IMR-90 (cell line): ENCODE measurements around the gene C1QTNF7. TPM values are rescaled to one million over a fixed set of nuclear protein-coding genes. Genes with fewer than 3 reads are reported as not detected.

Experiments
- ATAC-seq: fragments of 200-7000 bp; cut with Tn5 transposase; 2 replicates; pipeline ENCODE4 v1.9.1; 2020; ENCODE audit warnings: low read depth, mild to moderate bottlenecking, moderate library complexity
- BruUV-seq: library from RNA; stranded (reverse); fragments of 400-500 nt; replicated peaks from 2 replicates; lab custom pipeline; 2021; lab: Mats Ljungman, UMichigan
- CTCF ChIA-PET: fragments of 300-600 bp; formaldehyde crosslinking; extraction: SDS; loops from one replicate; lab custom pipeline; 2021; ENCODE audit warnings: antibody characterized with exemption; lab: Yijun Ruan, JAX
- POLR2A ChIA-PET: fragments of 300-600 bp; sonication (Branson Sonifier 250); formaldehyde crosslinking; loops from one replicate; lab custom pipeline; 2022; ENCODE audit warnings: antibody characterized with exemption; ENCODE audit not compliant: unreplicated experiment; lab: Charles Lee
- DNase-seq: peaks from one replicate; pipeline ENCODE4 v3.0.0; 2013
- H2AFZ ChIP-seq: replicated peaks from 2 replicates; pipeline ENCODE3; 2013; ENCODE audit warnings: low read length, mild to moderate bottlenecking; ENCODE audit not compliant: poor library complexity
- H2AK5ac ChIP-seq: 2 replicates; pipeline ENCODE4 v1.6.1; 2013; ENCODE audit warnings: low read depth, low read length, inconsistent platforms
- H2AK9ac ChIP-seq: replicated peaks from 2 replicates; pipeline ENCODE3; 2013; ENCODE audit warnings: mild to moderate bottlenecking, low read depth, low read length, moderate library complexity; ENCODE audit not compliant: poor library complexity
- H2BK120ac ChIP-seq: 2 replicates; pipeline ENCODE4 v1.6.1; 2013; ENCODE audit warnings: low read depth, low read length, inconsistent platforms
- H2BK15ac ChIP-seq: 3 replicates; pipeline ENCODE4 v1.6.1; 2013; ENCODE audit warnings: low read depth, low read length, inconsistent platforms
- H2BK20ac ChIP-seq: 2 replicates; pipeline ENCODE4 v1.6.1; 2013; ENCODE audit warnings: low read depth, mild to moderate bottlenecking, inconsistent platforms, low read length, moderate library complexity
- H2BK5ac ChIP-seq: 2 replicates; pipeline ENCODE4 v1.6.1; 2013; ENCODE audit warnings: mild to moderate bottlenecking, low read depth, low read length, inconsistent platforms; ENCODE audit not compliant: poor library complexity, severe bottlenecking
- H3K14ac ChIP-seq: replicated peaks from 2 replicates; pipeline ENCODE4 v1.6.1; 2013; ENCODE audit warnings: low read depth, low read length, inconsistent platforms
- H3K18ac ChIP-seq: 2 replicates; pipeline ENCODE4 v1.6.1; 2013; ENCODE audit warnings: low read depth, low read length, control low read depth
- H3K23ac ChIP-seq: 2 replicates; pipeline ENCODE4 v1.6.1; 2013; ENCODE audit warnings: low read depth, low read length, inconsistent platforms
- H3K27ac ChIP-seq: 2 replicates; pipeline ENCODE4 v1.5.1; 2013; ENCODE audit warnings: mild to moderate bottlenecking, control low read depth, low read length; ENCODE audit not compliant: insufficient read depth
- H3K27me3 ChIP-seq: 2 replicates; pipeline ENCODE4 v1.6.1; 2013; ENCODE audit warnings: low read length; ENCODE audit not compliant: control insufficient read depth, insufficient read depth
- H3K36me3 ChIP-seq: 2 replicates; pipeline ENCODE4 v1.6.1; 2013; ENCODE audit warnings: low read length, mixed read lengths; ENCODE audit not compliant: control insufficient read depth, insufficient read depth
- H3K4ac ChIP-seq: 2 replicates; pipeline ENCODE4 v1.6.1; 2013; ENCODE audit warnings: low read depth, low read length, inconsistent platforms
- H3K4me1 ChIP-seq: 2 replicates; pipeline ENCODE4 v1.6.1; 2013; ENCODE audit warnings: low read length, mixed read lengths; ENCODE audit not compliant: control insufficient read depth, insufficient read depth
- H3K4me2 ChIP-seq: 2 replicates; pipeline ENCODE4 v1.6.1; 2013; ENCODE audit warnings: low read depth, mild to moderate bottlenecking, control low read depth, low read length, moderate library complexity
- H3K4me3 ChIP-seq: 2 replicates; pipeline ENCODE4 v1.5.1; 2013; ENCODE audit warnings: low read depth, mild to moderate bottlenecking, control low read depth, low read length, moderate library complexity; ENCODE audit not compliant: insufficient read depth
- H3K56ac ChIP-seq: 2 replicates; pipeline ENCODE4 v1.6.1; 2013; ENCODE audit warnings: low read length, inconsistent platforms; ENCODE audit not compliant: insufficient read depth; ENCODE audit errors: extremely low read depth
- H3K79me1 ChIP-seq, 2 experiments: 2 replicates each; pipeline ENCODE4 v1.6.1; 2013; ENCODE audit warnings: low read length in 2 of 2, inconsistent platforms in 1 of 2, low read depth in 1 of 2
- H3K9ac ChIP-seq: 2 replicates; pipeline ENCODE4 v1.6.1; 2013; ENCODE audit warnings: low read depth, low read length, control low read depth
- H3K9me1 ChIP-seq: 2 replicates; pipeline ENCODE4 v1.6.1; 2013; ENCODE audit warnings: low read length, inconsistent platforms; ENCODE audit not compliant: insufficient read depth
- H3K9me3 ChIP-seq: 2 replicates; pipeline ENCODE4 v1.6.1; 2013; ENCODE audit warnings: low read length; ENCODE audit not compliant: control insufficient read depth, insufficient read depth
- H4K20me1 ChIP-seq: 2 replicates; pipeline ENCODE4 v1.6.1; 2013; ENCODE audit warnings: low read length, inconsistent platforms; ENCODE audit not compliant: insufficient read depth
- H4K5ac ChIP-seq: 2 replicates; pipeline ENCODE4 v1.6.1; 2013; ENCODE audit warnings: mild to moderate bottlenecking, low read depth, low read length, control low read depth
- H4K8ac ChIP-seq, 2 experiments: 2 replicates each; pipeline ENCODE4 v1.6.1; 2013; ENCODE audit warnings: low read depth in 2 of 2, low read length in 2 of 2, control low read depth in 1 of 2, inconsistent platforms in 1 of 2
- H4K91ac ChIP-seq: 2 replicates; pipeline ENCODE4 v1.6.1; 2013; ENCODE audit warnings: low read depth, low read length, inconsistent platforms; ENCODE audit not compliant: insufficient read depth
- CEBPB ChIP-seq: IDR thresholded peaks from 2 replicates; pipeline ENCODE4 v1.6.1; 2012; ENCODE audit warnings: low read depth, low read length, improper control_type of control experiment
- CHD1 ChIP-seq: IDR thresholded peaks from 2 replicates; pipeline ENCODE4 v1.6.1; 2012; ENCODE audit warnings: low read depth, low read length, improper control_type of control experiment
- CTCF ChIP-seq: conservative IDR thresholded peaks from 2 replicates; pipeline ENCODE4 v1.5.1; 2012; ENCODE audit warnings: mild to moderate bottlenecking, low read depth, low read length, improper control_type of control experiment
- ELK1 ChIP-seq: fragments of 150-350 bp; IDR thresholded peaks from 2 replicates; pipeline ENCODE4 v1.6.1; 2016; ENCODE audit warnings: low read depth, mild to moderate bottlenecking, low read length, moderate library complexity, borderline replicate concordance
- FOS ChIP-seq: fragments of 150-350 bp; IDR thresholded peaks from 2 replicates; pipeline ENCODE4 v1.6.1; 2016; ENCODE audit warnings: low read depth, low read length
- MAFK ChIP-seq: IDR thresholded peaks from 2 replicates; pipeline ENCODE4 v1.6.1; 2012; ENCODE audit warnings: low read depth, low read length, improper control_type of control experiment
- MAZ ChIP-seq: IDR thresholded peaks from 2 replicates; pipeline ENCODE4 v1.6.1; 2012; ENCODE audit warnings: low read depth, mild to moderate bottlenecking, low read length, improper control_type of control experiment, moderate library complexity, borderline replicate concordance
- NFE2L2 ChIP-seq: fragments of 150-350 bp; IDR thresholded peaks from 2 replicates; pipeline ENCODE4 v1.6.1; 2016; ENCODE audit warnings: low read depth, mild to moderate bottlenecking, low read length
- RAD21 ChIP-seq: IDR thresholded peaks from 2 replicates; pipeline ENCODE4 v1.6.1; 2012; ENCODE audit warnings: low read length, improper control_type of control experiment
- RCOR1 ChIP-seq: IDR thresholded peaks from 2 replicates; pipeline ENCODE4 v1.6.1; 2012; ENCODE audit warnings: mild to moderate bottlenecking, low read length, improper control_type of control experiment; ENCODE audit not compliant: insufficient replicate concordance
- RFX5 ChIP-seq: IDR thresholded peaks from 2 replicates; pipeline ENCODE4 v1.8.0; 2012; ENCODE audit warnings: low read depth, mild to moderate bottlenecking, low read length, moderate library complexity
- USF2 ChIP-seq: fragments of 150-350 bp; IDR thresholded peaks from 2 replicates; pipeline ENCODE4 v1.6.1; 2017; ENCODE audit warnings: mild to moderate bottlenecking, antibody characterized with exemption, low read length, low read depth
- WGBS, 2 experiments: methylation state at CpG; one replicate each; pipeline versions ENCODE4 v1.1.5 to v1.1.7; 2013; ENCODE audit warnings: missing lambda C conversion rate in 2 of 2; ENCODE audit not compliant: insufficient read length in 1 of 2; ENCODE audit errors: extremely low coverage in 2 of 2; 5-methylcytosine and 5-hydroxymethylcytosine counted together
- dilution Hi-C: fragments of 300-500 bp; cut with HindIII; formaldehyde crosslinking; loops from one replicate; pipeline ENCODE4 v1.14.3; 2018; ENCODE audit warnings: low sequenced_read_pairs; ENCODE audit not compliant: unreplicated experiment
- in situ Hi-C: fragments of 300-500 bp; cut with MboI; formaldehyde crosslinking; loops from 3 replicates; pipeline ENCODE4 v1.14.3; 2019; ENCODE audit warnings: low sequenced_read_pairs, inconsistent platforms, mixed read lengths
- intact Hi-C: fragments of 100-400 bp; cut with micrococcal nuclease; formaldehyde crosslinking; loops from 2 replicates; pipeline ENCODE4 v1.10.0; 2022
- polyA plus RNA-seq, 3 experiments: library from polyadenylated mRNA; depleted of rRNA; stranded (reverse); fragments of >200 nt; gene quantifications; 2 replicates each; pipeline ENCODE4 v1.2.3, GENCODE V29; 2012; ENCODE audit warnings: low replicate concordance in 1 of 3
- total RNA-seq: library from RNA; depleted of rRNA; stranded (reverse); fragments of >200 nt; gene quantifications from 2 replicates; pipeline ENCODE4 v1.2.3, GENCODE V29; 2012

Gene C1QTNF7
- total and polyA plus RNA-seq, 2 of the 4 experiments (the other 2 are of a cell fraction), result 0.12 to 0.18 TPM

- Histone ChIP-seq H2BK120ac (no peak overlapping the region), H4K8ac (no peak overlapping the region), H3K9me3 (no peaks in the 10 kb centered on the region), H2AK9ac (no peak overlapping the region), H2AK5ac (no peak overlapping the region), H3K4me1 (peaks cover 3% of the 10 kb centered on the region; the same call in 1 of the 2 replicates), H3K9me1 (no peaks in the 10 kb centered on the region), H2AFZ (no peak overlapping the region), H3K56ac (no peak overlapping the region), H2BK20ac (no peak overlapping the region), H3K27ac (no peak overlapping the region), H3K23ac (no peak overlapping the region), H3K4me3 (no peak overlapping the region), H3K18ac (no peak overlapping the region), H4K91ac (no peak overlapping the region), H3K79me1 (no peaks in the 10 kb centered on the region), H3K4me2 (no peak overlapping the region), H3K14ac (no peak overlapping the region), H4K20me1 (no peaks in the 10 kb centered on the region), H3K4ac (no peak overlapping the region), H4K5ac (no peak overlapping the region), H3K36me3 (no peaks in the 10 kb centered on the region), H2BK15ac (no peak overlapping the region), H2BK5ac (no peak overlapping the region), H3K9ac (no peak overlapping the region), H3K27me3 (no peaks in the 10 kb centered on the region)
- BruUV-seq, result no TSS peak
- intact Hi-C loops (no loop called here), in situ Hi-C loops (no loop called here), dilution Hi-C loops (no loop called here)
- POLR2A ChIA-PET, result no interaction called here
- CTCF ChIA-PET, result interaction anchor here (0.7 to 1.2 kb wide), 2 partner anchors 8 to 835 kb away, joined by 3 to 4 read pairs; no protein-coding TSS in a partner anchor
- WGBS, 2 experiments, result no CpG with 5 or more reads among the region's 1 CpG
- TF ChIP-seq RCOR1, result no peak
- no peak for TF ChIP-seq CEBPB
- no peak for TF ChIP-seq FOS
- no peak for TF ChIP-seq RFX5
- no peak for TF ChIP-seq CTCF
- TF ChIP-seq MAZ, result no peak
- no peak for TF ChIP-seq RAD21
- no peak for TF ChIP-seq NFE2L2
- TF ChIP-seq CHD1, result no peak
- no peak for TF ChIP-seq MAFK
- no peak for TF ChIP-seq USF2
- TF ChIP-seq ELK1, result no peak
- DNase-seq, result no peak
- no peak for ATAC-seq
These were observed 778 bp downstream of the C1QTNF7 start for GRCh38 chr4:15428611-15429010.
